Umbilical cord (tissue), 2 donors: ENCODE results near the gene ARHGEF33. TPM values are rescaled to one million over a fixed set of nuclear protein-coding genes. Genes with fewer than 3 reads are reported as not detected.

Experiments used
- DNase-seq: peaks from one replicate; pipeline ENCODE4 v3.0.0-alpha.2; 2015; ENCODE audit warnings: low spot score
- total RNA-seq: library from RNA; depleted of rRNA; stranded (reverse); fragments of >200 nt; gene quantifications from one replicate; pipeline ENCODE4 v1.2.3, GENCODE V29; 2014; ENCODE audit warnings: low replicate concordance; ENCODE audit not compliant: insufficient read depth

The ARHGEF33 gene
- total RNA-seq, 1 donor from 2014 or later, result 1.2 TPM

GRCh38 chr2:39017334-39017733 lies 127.7 kb downstream of the ARHGEF33 start:
- no peak for DNase-seq

DNA sequence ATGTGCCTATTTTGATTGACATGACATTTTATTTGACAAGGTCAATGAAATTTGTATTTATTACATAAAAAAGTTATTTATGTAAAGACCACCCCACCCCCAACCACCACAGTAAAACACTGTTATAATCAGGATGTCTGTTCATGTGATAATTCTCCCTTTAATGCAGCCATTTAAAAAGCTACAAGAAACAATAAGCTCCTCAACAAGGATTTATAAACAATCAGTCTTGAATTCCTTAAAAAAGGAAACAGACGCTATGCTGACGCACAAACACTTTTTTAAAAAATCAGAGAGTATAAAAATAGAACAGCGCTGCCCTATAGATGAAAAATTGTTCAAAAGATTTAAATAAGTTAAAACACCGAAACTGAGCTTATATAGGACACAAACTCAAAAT lies 129.0 kb downstream of the ARHGEF33 start:
- DNase-seq, result no peak

DNA sequence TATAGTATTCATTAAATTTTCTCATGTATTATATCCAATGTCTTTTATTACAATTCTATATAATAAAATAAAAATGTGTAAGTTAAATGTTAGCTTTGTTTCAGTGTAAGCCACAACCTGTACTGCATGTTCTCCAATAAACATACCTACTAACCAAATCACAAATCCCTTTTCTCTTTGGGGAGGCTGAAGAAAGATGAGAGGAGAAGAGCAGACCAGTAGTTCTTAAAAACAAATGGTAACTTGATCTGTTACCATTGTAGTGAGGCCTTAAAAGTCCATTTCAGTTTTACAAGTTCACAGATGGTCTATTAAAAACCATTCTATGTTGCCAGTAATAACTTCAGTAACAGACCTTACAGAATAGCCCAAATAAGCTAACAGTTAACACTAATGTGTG lies 130.7 kb downstream of the ARHGEF33 start:
- DNase-seq, result no peak

DNA sequence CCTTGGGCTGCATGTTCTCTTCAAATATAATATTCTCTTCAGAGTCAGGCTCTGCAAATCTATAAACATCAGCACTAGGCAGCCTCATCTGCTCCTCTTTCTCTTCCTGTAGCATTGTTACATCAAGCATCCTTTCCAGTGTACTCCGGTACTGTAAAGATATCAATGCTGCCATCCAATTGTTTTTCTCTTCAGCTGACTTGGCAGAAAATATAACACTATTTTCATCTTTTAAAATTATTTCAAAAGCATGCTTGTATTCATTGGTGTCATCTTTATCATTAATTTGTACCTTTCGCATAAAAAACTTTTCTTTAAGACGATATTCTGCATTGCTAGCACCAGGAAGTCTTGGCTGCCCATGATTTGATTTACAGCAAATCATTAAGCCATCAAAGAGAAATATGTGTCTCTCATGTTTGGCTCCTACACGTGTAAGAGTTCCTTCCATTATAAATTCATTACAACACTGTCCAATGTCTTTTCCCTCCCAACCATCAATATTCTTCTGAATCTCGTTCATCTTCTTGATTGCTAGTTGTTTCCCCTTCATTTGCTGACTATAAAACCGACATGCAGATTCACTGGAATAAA lies 133.1 kb downstream of the ARHGEF33 start:
- DNase-seq, result no peak

DNA sequence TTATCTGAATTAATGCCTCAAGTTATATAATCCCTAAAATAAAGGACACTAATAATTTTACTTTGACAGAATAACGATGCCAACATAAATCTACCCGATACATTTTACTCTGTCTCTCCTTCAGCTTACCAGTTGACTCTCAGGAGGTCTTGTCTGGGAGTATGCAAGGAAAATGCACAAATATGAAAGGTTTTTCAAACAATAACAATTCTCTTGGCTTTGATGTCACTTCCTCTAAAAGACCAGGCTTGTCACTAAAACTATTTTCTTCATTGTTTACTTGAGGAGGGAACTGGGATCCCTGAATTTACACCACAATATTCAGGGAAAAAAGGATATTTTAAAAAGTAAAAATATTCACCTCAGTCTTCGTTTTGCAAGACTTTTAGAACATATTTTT lies 134.0 kb downstream of the ARHGEF33 start:
- no peak for DNase-seq

DNA sequence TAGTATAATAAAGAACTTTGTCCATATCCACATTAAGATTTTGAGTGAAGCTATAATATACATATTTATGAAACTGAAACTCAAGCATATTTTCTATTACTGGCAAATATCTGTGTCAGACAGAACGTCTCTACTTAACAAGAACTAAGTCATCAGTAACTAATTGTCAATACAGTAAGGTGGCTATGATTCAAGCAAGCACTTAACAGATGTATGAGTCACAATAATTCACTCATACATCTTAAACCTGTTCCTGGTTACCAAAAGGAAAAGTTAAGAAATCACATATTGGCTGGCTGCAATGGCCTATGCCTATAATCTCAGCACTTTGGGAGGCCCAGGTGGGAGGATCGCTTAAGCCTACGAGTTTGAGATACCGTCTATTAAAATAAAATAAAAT lies 135.2 kb downstream of the ARHGEF33 start:
- no peak for DNase-seq

Other genes with a start within 250 kb of the ARHGEF33 start
- gene GALM, start 223.8 kb upstream of the ARHGEF33 start, total RNA-seq, result 15.4 TPM
- 82.8 TPM for gene SRSF7, start 138.5 kb upstream of the ARHGEF33 start, total RNA-seq
- gene GEMIN6, start 111.7 kb upstream of the ARHGEF33 start, total RNA-seq, result 23.6 TPM
- 31.1 TPM for gene DHX57, start 13.9 kb upstream of the ARHGEF33 start, total RNA-seq
- gene MORN2, start 13.9 kb upstream of the ARHGEF33 start, total RNA-seq, result 17.3 TPM
- gene SOS1, start 231.2 kb downstream of the ARHGEF33 start, total RNA-seq, result 27.9 TPM